ENCODE results near the gene CCNB1IP1. TPM values are rescaled to one million over a fixed set of nuclear protein-coding genes. Genes with fewer than 3 reads are reported as not detected.

CCNB1IP1 gene
- polyA plus RNA-seq, 1 donor: 62.2 TPM

Other genes with a start within 250 kb of the CCNB1IP1 start
- gene OR4K17, start 222.5 kb downstream of the CCNB1IP1 start, polyA plus RNA-seq (ENCODE audit: insufficient read length): 0.03 TPM
- gene OR4N5, start 194.5 kb downstream of the CCNB1IP1 start, polyA plus RNA-seq (ENCODE audit: insufficient read length): not detected
- gene OR11G2, start 142.4 kb downstream of the CCNB1IP1 start, polyA plus RNA-seq (ENCODE audit: insufficient read length): 0.04 TPM
- gene OR11H6, start 109.6 kb downstream of the CCNB1IP1 start, polyA plus RNA-seq (ENCODE audit: insufficient read length): not detected
- 0.29 TPM for gene OR11H7, start 104.3 kb downstream of the CCNB1IP1 start, polyA plus RNA-seq (ENCODE audit: insufficient read length)
- not detected for gene OR11H4, start 94.0 kb downstream of the CCNB1IP1 start, polyA plus RNA-seq (ENCODE audit: insufficient read length)
- 11.4 TPM for gene TTC5, start 27.3 kb downstream of the CCNB1IP1 start, polyA plus RNA-seq (ENCODE audit: insufficient read length)
- 34.2 TPM for gene PARP2, start 10.4 kb upstream of the CCNB1IP1 start, polyA plus RNA-seq (ENCODE audit: insufficient read length)
- 18.3 TPM for gene TEP1, start 80.2 kb upstream of the CCNB1IP1 start, polyA plus RNA-seq (ENCODE audit: insufficient read length)
- gene KLHL33, start 102.9 kb upstream of the CCNB1IP1 start, polyA plus RNA-seq (ENCODE audit: insufficient read length): 1.1 TPM
- gene OSGEP, start 121.5 kb upstream of the CCNB1IP1 start, polyA plus RNA-seq (ENCODE audit: insufficient read length): 40.8 TPM
- 163 TPM for gene APEX1, start 121.9 kb upstream of the CCNB1IP1 start, polyA plus RNA-seq (ENCODE audit: insufficient read length)
- gene PIP4P1, start 128.2 kb upstream of the CCNB1IP1 start, polyA plus RNA-seq (ENCODE audit: insufficient read length): 21.0 TPM
- gene PNP, start 136.1 kb upstream of the CCNB1IP1 start, polyA plus RNA-seq (ENCODE audit: insufficient read length): 10.6 TPM
- gene RNASE10, start 172.3 kb upstream of the CCNB1IP1 start, polyA plus RNA-seq (ENCODE audit: insufficient read length): 0.15 TPM
- not detected for gene RNASE9, start 227.8 kb upstream of the CCNB1IP1 start, polyA plus RNA-seq (ENCODE audit: insufficient read length)